AG04450 (cell line): ENCODE measurements around the gene DLGAP4. TPM values are rescaled to one million over a fixed set of nuclear protein-coding genes. Genes with fewer than 3 reads are reported as not detected.

Source experiments
- CTCF ChIA-PET: fragments of 300-600, 350-600 bp; formaldehyde crosslinking; extraction: SDS; loops from one replicate; lab custom pipeline; 2022; ENCODE audit warnings: antibody characterized with exemption, inconsistent platforms; lab: Charles Lee
- POLR2A ChIA-PET: fragments of 350-600 bp; formaldehyde crosslinking; extraction: SDS; loops from one replicate; lab custom pipeline; 2021; ENCODE audit warnings: antibody characterized with exemption, inconsistent platforms; lab: Yijun Ruan, JAX
- DNase-seq: peaks from one replicate; pipeline ENCODE4 v3.0.0-alpha.2; 2011; ENCODE audit warnings: low read depth, low spot score
- H3K27ac ChIP-seq: one replicate; pipeline ENCODE4 v1.5.1; 2012; ENCODE audit warnings: low read depth, low read length, control low read depth
- H3K27me3 ChIP-seq: one replicate; pipeline ENCODE4 v1.6.0; 2012; ENCODE audit warnings: low read length; ENCODE audit not compliant: control insufficient read depth, insufficient read depth
- H3K4me3 ChIP-seq: 2 replicates; pipeline ENCODE4 v1.5.1; 2011; ENCODE audit warnings: mild to moderate bottlenecking, low read depth, low read length, control low read depth
- H3K9me3 ChIP-seq: 2 replicates; pipeline ENCODE4 v1.5.1; 2012; ENCODE audit warnings: low read length; ENCODE audit not compliant: control insufficient read depth, insufficient read depth
- CTCF ChIP-seq: IDR thresholded peaks from 2 replicates; pipeline ENCODE4 v1.5.1; 2011; ENCODE audit warnings: low read depth, low read length, control low read depth, inconsistent platforms
- polyA plus RNA-seq: library from polyadenylated mRNA; depleted of rRNA; stranded (reverse); fragments of >200 nt; gene quantifications from 2 replicates; pipeline ENCODE4 v1.2.3, GENCODE V29; 2011

Gene DLGAP4
- polyA plus RNA-seq, 1 experiment, result 17.7 TPM

- ChIA-PET CTCF (no interaction called here), POLR2A (no interaction called here)
- Histone ChIP-seq H3K27ac (no peak overlapping the region), H3K9me3 (no peaks in the 10 kb centered on the region), H3K4me3 (no peak overlapping the region), H3K27me3 (peaks cover 6% of the 10 kb centered on the region)
- TF ChIP-seq CTCF, result no peak
- no peak for DNase-seq
Measured at GRCh38 chr20:36320261-36320897, 14.2 kb downstream of the DLGAP4 start.

- Histone ChIP-seq H3K27me3 (peaks cover 6% of the 10 kb centered on the region), H3K9me3 (no peaks in the 10 kb centered on the region), H3K4me3 (no peak overlapping the region), H3K27ac (no peak overlapping the region)
- DNase-seq, result no peak
- POLR2A ChIA-PET, result no interaction called here
- CTCF ChIA-PET, result no interaction called here
- no peak for TF ChIP-seq CTCF
Measured at GRCh38 chr20:36320898-36321695, 15.0 kb downstream of the DLGAP4 start.

- ChIA-PET CTCF (no interaction called here), POLR2A (no interaction called here)
- H3K27ac ChIP-seq, result no peak overlapping the region
- no peak for TF ChIP-seq CTCF
- no peaks in the 10 kb centered on the region for H3K9me3 ChIP-seq
- H3K27me3 ChIP-seq, result peaks cover 6% of the 10 kb centered on the region
- no peak for DNase-seq
- H3K4me3 ChIP-seq, result no peak overlapping the region
Measured at GRCh38 chr20:36322131-36322530, 16.0 kb downstream of the DLGAP4 start.

- Histone ChIP-seq H3K4me3 (no peak overlapping the region), H3K27ac (no peak overlapping the region), H3K27me3 (peaks cover 27% of the 10 kb centered on the region), H3K9me3 (no peaks in the 10 kb centered on the region)
- ChIA-PET POLR2A (no interaction called here), CTCF (no interaction called here)
- TF ChIP-seq CTCF, result no peak
- DNase-seq, result no peak
Measured at GRCh38 chr20:36330091-36330490, 24.0 kb downstream of the DLGAP4 start.

- Histone ChIP-seq H3K4me3 (no peak overlapping the region), H3K9me3 (no peaks in the 10 kb centered on the region), H3K27me3 (peaks cover 32% of the 10 kb centered on the region), H3K27ac (no peak overlapping the region)
- TF ChIP-seq CTCF, result no peak
- POLR2A ChIA-PET, result no interaction called here
- DNase-seq, result no peak
- CTCF ChIA-PET, result no interaction called here
Measured at GRCh38 chr20:36331209-36331608, 25.1 kb downstream of the DLGAP4 start.
